Stomach (tissue), 4 donors: Measurements from ENCODE around the gene FAM168B.

ENCODE experiments used
- CTCF ChIP-seq, 7 experiments: fragments of 450-650 bp in 4 of 7; fragments of 200-600 bp in 3 of 7; sonication (generic) in 3 of 7; IDR thresholded peaks; one replicate each; pipeline ENCODE4 v1.5.1; 2016 to 2019; ENCODE audit warnings: antibody characterized with exemption in 7 of 7, control low read depth in 2 of 7, mild to moderate bottlenecking in 1 of 7
- EP300 ChIP-seq: sonication (generic); formaldehyde crosslinking; IDR thresholded peaks from one replicate; pipeline ENCODE4 v1.6.1; 2017; ENCODE audit warnings: antibody characterized with exemption
- POLR2A ChIP-seq, 4 donors: fragments of 450-650 bp; IDR thresholded peaks; one replicate each; pipeline ENCODE4 v1.6.1; 2016; ENCODE audit warnings: antibody characterized with exemption in 4 of 4, control low read depth in 2 of 4, mild to moderate bottlenecking in 1 of 4, moderate library complexity in 1 of 4
- POLR2AphosphoS5 ChIP-seq, 3 donors: sonication (generic); formaldehyde crosslinking; IDR thresholded peaks; one replicate each; pipeline ENCODE4 v1.6.1; 2016; ENCODE audit warnings: antibody characterized with exemption in 3 of 3

- TF ChIP-seq CTCF (IDR thresholded peaks at IDR 0.05) (no peak), POLR2AphosphoS5 (IDR thresholded peaks at IDR 0.05) (no peak), POLR2A (IDR thresholded peaks at IDR 0.05) (no peak), EP300 (no peak)
Observed at GRCh38 chr2:131030478-131030971, 62.7 kb downstream of the FAM168B start.
